ENCODE data around the gene RELN.

Gene RELN

GRCh38 chr7:103929901-103930311 is 59.6 kb downstream of the RELN start:
- ChIA-PET CTCF (interaction anchor here (0.6 to 1.1 kb wide), 2 partner anchors 57 to 229 kb away, joined by 3 read pairs; no protein-coding TSS in a partner anchor), POLR2A (no interaction called here)
- Histone ChIP-seq H3K36me3 (ENCODE audit: control insufficient read depth in 2 of 2, insufficient read depth in 1 of 2, low read length in 2 of 2) (no peaks in the 10 kb centered on the region), H3K4me3 (ENCODE audit: low read depth, low read length) (no peak overlapping the region), H3K27ac (ENCODE audit: extremely low read depth, low read depth, low read length) (no peak overlapping the region), H3K9me3 (ENCODE audit: control insufficient read depth, insufficient read depth, low read depth, low read length) (no peaks in the 10 kb centered on the region), H3K4me1 (ENCODE audit: control insufficient read depth, insufficient read depth, low read length) (no peaks in the 10 kb centered on the region)
- TF ChIP-seq ZNF837 (tag by site-specific recombination; IDR thresholded peaks at IDR 0.05), result no peak
- no peak for TF ChIP-seq TRIM28 (IDR thresholded peaks at IDR 0.05; ENCODE audit: borderline replicate concordance, low read length)
- no peak for TF ChIP-seq ZBTB10 (tag by site-specific recombination; IDR thresholded peaks at IDR 0.05)
- TF ChIP-seq WT1 (tag by site-specific recombination; IDR thresholded peaks at IDR 0.05), result no peak
- TF ChIP-seq ZFP3 (tag by site-specific recombination; IDR thresholded peaks at IDR 0.05; ENCODE audit: low read depth), result no peak
- TF ChIP-seq ZNF10 (tag by site-specific recombination; IDR thresholded peaks at IDR 0.05), result no peak
- no peak for TF ChIP-seq ZNF639 (tag by site-specific recombination; IDR thresholded peaks at IDR 0.05)
- TF ChIP-seq ZNF175 (tag by site-specific recombination; IDR thresholded peaks at IDR 0.05), result no peak
- TF ChIP-seq ZBTB1 (tag by site-specific recombination; IDR thresholded peaks at IDR 0.05), result no peak
- TF ChIP-seq ZNF354C (tag by site-specific recombination; IDR thresholded peaks at IDR 0.05; ENCODE audit: borderline replicate concordance, low read depth), result no peak
- no peak for TF ChIP-seq ZNF426 (tag by site-specific recombination; IDR thresholded peaks at IDR 0.05)
- no peak for TF ChIP-seq PRDM4 (tag by site-specific recombination; IDR thresholded peaks at IDR 0.05)

- Histone ChIP-seq H3K4me3 (ENCODE audit: low read depth, low read length) (no peak overlapping the region), H3K27ac (ENCODE audit: extremely low read depth, low read depth, low read length) (no peak overlapping the region), H3K36me3 (ENCODE audit: control insufficient read depth in 2 of 2, insufficient read depth in 1 of 2, low read length in 2 of 2) (no peaks in the 10 kb centered on the region), H3K4me1 (ENCODE audit: control insufficient read depth, insufficient read depth, low read length) (no peaks in the 10 kb centered on the region), H3K9me3 (ENCODE audit: control insufficient read depth, insufficient read depth, low read depth, low read length) (no peaks in the 10 kb centered on the region)
- TF ChIP-seq BCL11B (tag by site-specific recombination; IDR thresholded peaks at IDR 0.05; ENCODE audit: low read depth) (no peak), ZNF292 (tag by site-specific recombination; IDR thresholded peaks at IDR 0.05; ENCODE audit: borderline replicate concordance, low read depth) (no peak), ZXDB (tag by site-specific recombination; IDR thresholded peaks at IDR 0.05) (no peak), ZNF530 (tag by site-specific recombination; IDR thresholded peaks at IDR 0.05; ENCODE audit: low read depth) (no peak), KLF8 (tag by site-specific recombination; IDR thresholded peaks at IDR 0.05) (no peak), ZBTB1 (tag by site-specific recombination; IDR thresholded peaks at IDR 0.05) (no peak), ZNF16 (tag by site-specific recombination; IDR thresholded peaks at IDR 0.05; ENCODE audit: low read depth) (no peak), PBX3 (CRISPR knock-in tag; IDR thresholded peaks at IDR 0.05) (no peak), ZNF26 (tag by site-specific recombination; IDR thresholded peaks at IDR 0.05) (no peak)
- CTCF ChIA-PET, result no interaction called here
- POLR2A ChIA-PET, result no interaction called here
These were observed 60.9 kb downstream of the RELN start for GRCh38 chr7:103928581-103928980.

Data from HEK293 (cell line).